Measurements from ENCODE around the gene ZNF574. TPM values are rescaled to one million over a fixed set of nuclear protein-coding genes. Genes with fewer than 3 reads are reported as not detected.
A peak's percentile ranks its signal among the peaks of the same experiment; 100 is the strongest.

The ZNF574 gene
- total and polyA plus RNA-seq, 2 of the 8 experiments (the other 6 are each of a cell fraction or from before 2014, with no cell fraction given): 27.0 to 38.8 TPM

DNA sequence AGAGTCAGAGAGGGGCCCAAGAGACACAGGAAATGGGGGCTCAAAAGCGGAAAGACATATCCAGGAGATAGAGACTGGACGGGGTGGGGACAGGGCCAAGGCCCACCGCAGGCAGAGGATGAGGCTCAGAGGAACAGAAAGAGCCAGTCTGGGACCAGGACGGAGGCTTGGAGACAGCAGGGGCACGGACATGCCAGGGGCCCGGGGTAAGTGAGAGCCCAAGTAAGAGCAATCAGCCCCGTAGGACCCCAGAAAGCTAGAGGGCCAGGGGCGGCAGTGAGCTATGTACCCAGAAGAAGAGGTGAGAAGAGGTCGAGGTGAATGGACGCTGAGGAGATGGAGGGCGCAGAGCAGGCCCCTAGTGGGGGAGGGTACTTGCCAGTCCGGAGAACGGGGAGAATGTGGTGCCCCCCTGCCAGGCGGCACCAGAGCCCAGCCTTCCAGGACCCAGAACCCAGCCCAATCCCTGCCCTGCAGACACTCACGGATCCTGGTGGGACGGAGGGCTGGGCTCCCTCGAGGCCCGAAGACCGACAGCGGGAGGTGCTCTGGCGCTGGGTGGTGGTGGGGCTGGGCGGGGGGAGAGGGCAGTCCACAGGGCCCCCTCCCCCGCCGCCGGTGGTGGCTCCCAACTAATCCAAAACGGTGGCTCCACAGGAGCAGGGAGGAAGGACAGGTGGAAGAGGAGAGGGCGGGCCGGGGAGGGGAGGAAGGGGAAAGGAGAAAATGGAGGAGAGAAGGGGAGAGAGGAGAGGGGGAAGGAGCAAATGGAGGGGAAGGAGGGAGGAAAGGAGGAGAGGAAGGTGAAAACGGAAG lies 7.0 kb upstream of the ZNF574 start:
- peak in 1 of 2 experiments; percentile 58 for DNase-seq (ENCODE audit: low read depth in 1 of 2, low spot score in 2 of 2)
- peak overlapping the region; percentile 95 to 98 for H3K4me2 ChIP-seq (ENCODE audit: insufficient read depth in 1 of 2, low read depth in 2 of 2, low read length in 2 of 2)

More for the DNA sequence above, 7.0 kb upstream of the ZNF574 start:
- FAIRE-seq: no peak
- Histone ChIP-seq H3K4ac (replicated peaks; ENCODE audit: insufficient read length, low read depth, low read length) (no peak overlapping the region), H4K5ac (ENCODE audit: insufficient read length, low read depth, low read length) (no peak overlapping the region), H3K27ac (ENCODE audit: low read depth, low read length) (no peak overlapping the region), H4K20me1 (replicated peaks in 1 of 2; ENCODE audit: control insufficient read depth in 1 of 2, insufficient read depth in 2 of 2, low read length in 2 of 2) (peaks cover 2 to 11% of the 10 kb centered on the region in 2 experiments), H3K36me3 (ENCODE audit: control insufficient read depth in 2 of 4, insufficient read depth in 4 of 4, low read length in 3 of 4) (peaks cover 2 to 18% (median 12%) of the 10 kb centered on the region in 4 experiments; a peak in 7 of 8 replicates), H3K23ac (ENCODE audit: insufficient read length) (no peak overlapping the region), H2BK120ac (replicated peaks; ENCODE audit: low read depth, low read length) (no peak overlapping the region), H3K56ac (replicated peaks; ENCODE audit: insufficient read length, low read depth, low read length) (no peak overlapping the region), H3K27me3 (replicated peaks in 1 of 4; ENCODE audit: control insufficient read depth in 3 of 4, extremely low read depth in 1 of 4, insufficient read depth in 3 of 4, low read length in 3 of 4) (no peaks in the 10 kb centered on the region), H3K79me1 (ENCODE audit: low read depth, low read length) (peaks cover 12% of the 10 kb centered on the region), H2AFZ (ENCODE audit: low read length) (no peak overlapping the region), H3K9me3 (ENCODE audit: insufficient read depth in 2 of 2, low read depth in 1 of 2, low read length in 1 of 2) (no peaks in the 10 kb centered on the region), H3K79me2 (ENCODE audit: control insufficient read depth in 1 of 2, insufficient read depth in 2 of 2, low read length in 2 of 2) (peaks cover 0 to 23% of the 10 kb centered on the region in 2 experiments; a peak in 2 of 4 replicates), H2BK12ac (ENCODE audit: low read depth, low read length) (0 out of 2 replicates have a peak overlapping the region, but pooled peaks have one; percentile 14), H3K4me1 (replicated peaks in 1 of 4; ENCODE audit: control insufficient read depth in 3 of 4, insufficient read depth in 4 of 4, low read length in 3 of 4) (peaks cover 0 to 18% (median 6%) of the 10 kb centered on the region in 4 experiments; a peak in 6 of 7 replicates), H3K4me3 (ENCODE audit: extremely low read depth in 1 of 4, insufficient read depth in 2 of 4, low read depth in 3 of 4, low read length in 4 of 4) (peak overlapping the region; percentile 54 to 83 (median 70)), H3K9ac (replicated peaks in 1 of 4; ENCODE audit: extremely low read depth in 1 of 4, low read depth in 3 of 4, low read length in 3 of 4) (peak overlapping the region in 3 of 4 experiments; percentile 25 to 53 (median 43); a peak in 4 of 7 replicates), H4K91ac (replicated peaks; ENCODE audit: insufficient read length, low read length) (no peak overlapping the region), H2BK15ac (ENCODE audit: low read length) (0 out of 2 replicates have a peak overlapping the region, but pooled peaks have one; percentile 16), H2AK5ac (ENCODE audit: low read depth, low read length) (no peak overlapping the region), H3K23me2 (ENCODE audit: low read depth, low read length) (peaks cover 15% of the 10 kb centered on the region; the same call in 1 of the 2 replicates), H2BK20ac (ENCODE audit: low read length) (0 out of 2 replicates have a peak overlapping the region, but pooled peaks have one; percentile 48), H4K8ac (ENCODE audit: extremely low read depth, insufficient read depth, low read length) (no peak overlapping the region), H2BK5ac (ENCODE audit: low read depth, low read length) (peak overlapping the region; percentile 66; the same call in 1 of the 2 replicates), H3K18ac (ENCODE audit: extremely low read depth, low read length) (peak overlapping the region; percentile 25; the same call in 1 of the 2 replicates), H3K14ac (ENCODE audit: insufficient read length) (no peak overlapping the region)
- ChIA-PET POLR2A (ENCODE audit: partially characterized antibody) (interaction anchor here (0.7 to 1.8 kb wide), 5 partner anchors 12 to 233 kb away, joined by 3 to 6 read pairs (median 3); partner anchors contain the start of gene RPS19), CTCF (ENCODE audit: partially characterized antibody) (interaction anchor here (0.9 to 1.5 kb wide), 3 partner anchors 34 to 41 kb away, joined by 3 read pairs; no protein-coding TSS in a partner anchor)
- WGBS, 2 experiments (ENCODE audit: extremely low coverage in 1 of 2, insufficient coverage in 1 of 2, insufficient read length in 1 of 2, insufficient replicate concordance in 2 of 2, low coverage in 1 of 2, low lambda C conversion rate in 2 of 2, missing lambda C conversion rate in 1 of 2): 11 to 80% methylated on average over 1 to 16 of the region's 29 CpGs
- TF ChIP-seq SIN3A (conservative IDR thresholded peaks at IDR 0.05 in 1 of 2, IDR thresholded peaks at IDR 0.05 in 1 of 2; ENCODE audit: low read depth in 1 of 2, low read length in 2 of 2) (no peak), KDM5A (IDR thresholded peaks at IDR 0.05; ENCODE audit: low read length) (no peak), SP4 (IDR thresholded peaks at IDR 0.05; ENCODE audit: low read length) (no peak), SUZ12 (IDR thresholded peaks at IDR 0.05; ENCODE audit: low read length) (no peak), FOSL1 (IDR thresholded peaks at IDR 0.05; ENCODE audit: insufficient read depth, low read depth, low read length) (no peak)
